Measurements from ENCODE around the gene HS2ST1.
"Not testable (repeated sequence)": the region's sequence is repeated elsewhere in the genome, so short reads cannot be mapped to it uniquely, and the experiment has no call there.

DNA sequence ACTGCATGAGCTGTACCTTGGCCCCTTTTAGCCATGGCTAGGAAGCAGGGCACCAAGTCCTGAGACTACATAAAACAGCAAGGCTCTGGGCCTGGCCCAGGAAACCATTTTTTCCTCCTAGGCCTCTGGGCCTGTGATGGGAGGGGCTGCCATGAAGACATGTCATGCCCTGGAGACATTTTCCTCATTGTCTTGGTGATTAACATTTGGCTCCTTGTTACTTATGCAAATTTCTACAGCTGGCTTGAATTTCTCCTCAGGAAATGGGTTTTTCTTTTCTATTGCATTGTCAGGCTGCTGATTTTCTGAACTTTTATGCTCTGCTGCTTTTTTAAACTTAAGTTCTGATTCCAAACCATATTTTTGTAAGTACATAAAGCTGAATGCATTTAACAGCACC is 99.0 kb downstream of the HS2ST1 start:
- not testable (repeated sequence) for TF ChIP-seq POLR2A (IDR thresholded peaks at IDR 0.05)
- TF ChIP-seq, protein P1, sequence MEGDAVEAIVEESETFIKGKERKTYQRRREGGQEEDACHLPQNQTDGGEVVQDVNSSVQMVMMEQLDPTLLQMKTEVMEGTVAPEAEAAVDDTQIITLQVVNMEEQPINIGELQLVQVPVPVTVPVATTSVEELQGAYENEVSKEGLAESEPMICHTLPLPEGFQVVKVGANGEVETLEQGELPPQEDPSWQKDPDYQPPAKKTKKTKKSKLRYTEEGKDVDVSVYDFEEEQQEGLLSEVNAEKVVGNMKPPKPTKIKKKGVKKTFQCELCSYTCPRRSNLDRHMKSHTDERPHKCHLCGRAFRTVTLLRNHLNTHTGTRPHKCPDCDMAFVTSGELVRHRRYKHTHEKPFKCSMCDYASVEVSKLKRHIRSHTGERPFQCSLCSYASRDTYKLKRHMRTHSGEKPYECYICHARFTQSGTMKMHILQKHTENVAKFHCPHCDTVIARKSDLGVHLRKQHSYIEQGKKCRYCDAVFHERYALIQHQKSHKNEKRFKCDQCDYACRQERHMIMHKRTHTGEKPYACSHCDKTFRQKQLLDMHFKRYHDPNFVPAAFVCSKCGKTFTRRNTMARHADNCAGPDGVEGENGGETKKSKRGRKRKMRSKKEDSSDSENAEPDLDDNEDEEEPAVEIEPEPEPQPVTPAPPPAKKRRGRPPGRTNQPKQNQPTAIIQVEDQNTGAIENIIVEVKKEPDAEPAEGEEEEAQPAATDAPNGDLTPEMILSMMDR (IDR thresholded peaks at IDR 0.05) = not testable (repeated sequence)

Measured in thyroid gland (tissue), 4 donors.